GM23338 (cell line): ENCODE measurements around the gene HS6ST3. TPM values are rescaled to one million over a fixed set of nuclear protein-coding genes. Genes with fewer than 3 reads are reported as not detected.

Experiments used
- ATAC-seq: fragments of 200-7000 bp; cut with Tn5 transposase; 3 replicates; pipeline ENCODE4 v1.9.1; 2020
- DNase-seq: peaks from one replicate; pipeline ENCODE4 v3.0.0-alpha.2; 2015; ENCODE audit warnings: low spot score
- H2AFZ ChIP-seq: fragments of 200-600 bp; sonication (generic); 2 replicates; pipeline ENCODE4 v1.8.0; 2016; ENCODE audit warnings: antibody characterized with exemption, mild to moderate bottlenecking, moderate library complexity
- H3F3A ChIP-seq: fragments of 200-600 bp; sonication (generic); replicated peaks from 2 replicates; pipeline ENCODE4 v1.8.0; 2017; ENCODE audit warnings: antibody characterized with exemption, mixed run types, low read depth
- H3K27ac ChIP-seq: fragments of 200-600 bp; sonication (generic); 2 replicates; pipeline ENCODE4 v1.6.1; 2016; ENCODE audit warnings: low read depth
- H3K27me3 ChIP-seq: fragments of 200-600 bp; sonication (generic); 2 replicates; pipeline ENCODE4 v1.8.0; 2016; ENCODE audit warnings: mild to moderate bottlenecking, mixed run types, moderate library complexity; ENCODE audit not compliant: insufficient read depth
- H3K36me3 ChIP-seq: fragments of 200-600 bp; sonication (generic); 2 replicates; pipeline ENCODE4 v1.8.0; 2016; ENCODE audit warnings: mild to moderate bottlenecking; ENCODE audit not compliant: insufficient read depth
- H3K4me1 ChIP-seq: fragments of 200-600 bp; sonication (generic); 2 replicates; pipeline ENCODE4 v1.8.0; 2016; ENCODE audit warnings: mild to moderate bottlenecking, moderate library complexity; ENCODE audit not compliant: insufficient read depth
- H3K4me2 ChIP-seq: fragments of 200-600 bp; sonication (generic); 2 replicates; pipeline ENCODE4 v1.7.1; 2017; ENCODE audit warnings: mixed run types
- H3K4me3 ChIP-seq: fragments of 200-600 bp; sonication (generic); 2 replicates; pipeline ENCODE4 v1.6.1; 2016; ENCODE audit warnings: mixed run types
- H3K79me2 ChIP-seq: fragments of 200-600 bp; sonication (generic); replicated peaks from 2 replicates; pipeline ENCODE4 v1.8.0; 2017; ENCODE audit warnings: mild to moderate bottlenecking; ENCODE audit not compliant: insufficient read depth
- H3K9me2 ChIP-seq: fragments of 200-600 bp; sonication (generic); 2 replicates; pipeline ENCODE4 v1.8.0; 2017; ENCODE audit not compliant: insufficient read depth
- H4K20me1 ChIP-seq: fragments of 200-600 bp; sonication (generic); replicated peaks from 2 replicates; pipeline ENCODE4 v1.8.0; 2017; ENCODE audit warnings: mild to moderate bottlenecking; ENCODE audit not compliant: insufficient read depth
- H3K27ac Mint-ChIP-seq: 2 replicates; pipeline ENCODE4 v1.8.0; 2020; ENCODE audit warnings: inconsistent platforms, mild to moderate bottlenecking, moderate library complexity, mixed read lengths
- H3K27me3 Mint-ChIP-seq: 3 replicates; pipeline ENCODE4 v1.8.0; 2022; ENCODE audit warnings: low read depth, mild to moderate bottlenecking, moderate library complexity, mixed read lengths, inconsistent platforms; ENCODE audit not compliant: insufficient read depth, poor library complexity
- H3K36me3 Mint-ChIP-seq: 3 replicates; pipeline ENCODE4 v1.8.0; 2021; ENCODE audit warnings: low read depth, mild to moderate bottlenecking, inconsistent platforms, moderate library complexity, mixed read lengths
- H3K4me1 Mint-ChIP-seq: 3 replicates; pipeline ENCODE4 v1.8.0; 2020; ENCODE audit warnings: mild to moderate bottlenecking, inconsistent platforms, mixed read lengths
- H3K4me3 Mint-ChIP-seq: 3 replicates; pipeline ENCODE4 v1.8.0; 2021; ENCODE audit warnings: moderate library complexity, mild to moderate bottlenecking, inconsistent platforms, mixed read lengths
- H3K9me3 Mint-ChIP-seq: 3 replicates; pipeline ENCODE4 v1.8.0; 2020; ENCODE audit warnings: moderate library complexity, mild to moderate bottlenecking, inconsistent platforms, mixed read lengths
- CREB1 ChIP-seq: fragments of 250-450 bp; sonication (Bioruptor Pico); IDR thresholded peaks from 2 replicates; pipeline ENCODE4 v1.5.0; 2020; ENCODE audit warnings: low read depth, mild to moderate bottlenecking, moderate library complexity
- CTCF ChIP-seq, 2 experiments: fragments of 200-600 bp in 1 of 2; sonication (generic) in 1 of 2; conservative IDR thresholded peaks; 2 replicates each; pipeline versions ENCODE4 v1.5.1 to v1.6.1; 2016 to 2017; ENCODE audit warnings: antibody characterized with exemption in 2 of 2, low read depth in 2 of 2, mild to moderate bottlenecking in 2 of 2, moderate library complexity in 1 of 2
- ETS1 ChIP-seq: IDR thresholded peaks from 2 replicates; pipeline ENCODE4 v1.6.1; 2016; ENCODE audit warnings: antibody characterized with exemption
- EZH2 ChIP-seq: fragments of 200-600 bp; sonication (generic); IDR thresholded peaks from one replicate; pipeline ENCODE4 v1.8.0; 2017; ENCODE audit warnings: antibody characterized with exemption, mild to moderate bottlenecking, low read depth; ENCODE audit not compliant: unreplicated experiment
- EZH2phosphoT487 ChIP-seq: fragments of 200-600 bp; sonication (generic); IDR thresholded peaks from one replicate; pipeline ENCODE4 v1.8.1; 2018; ENCODE audit warnings: antibody characterized with exemption; ENCODE audit not compliant: unreplicated experiment
- JUNB ChIP-seq: IDR thresholded peaks from one replicate; pipeline ENCODE4 v1.6.1; 2016; ENCODE audit warnings: antibody characterized with exemption; ENCODE audit not compliant: unreplicated experiment
- NANOG ChIP-seq: IDR thresholded peaks from 2 replicates; pipeline ENCODE4 v1.6.1; 2016; ENCODE audit warnings: antibody characterized with exemption, borderline replicate concordance
- POLR2AphosphoS5 ChIP-seq: IDR thresholded peaks from 2 replicates; pipeline ENCODE4 v1.6.1; 2016; ENCODE audit warnings: antibody characterized with exemption, low read depth
- STAT1 ChIP-seq: IDR thresholded peaks from one replicate; pipeline ENCODE4 v1.6.1; 2016; ENCODE audit warnings: antibody characterized with exemption; ENCODE audit not compliant: unreplicated experiment
- ZNF114 ChIP-seq: fragments of 250-450 bp; sonication (Bioruptor Pico); IDR thresholded peaks from 2 replicates; pipeline ENCODE4 v1.5.0; 2020; ENCODE audit warnings: mild to moderate bottlenecking, moderate library complexity
- ZNF331 ChIP-seq: fragments of 250-450 bp; sonication (Bioruptor Pico); IDR thresholded peaks from 2 replicates; pipeline ENCODE4 v1.5.0; 2020; ENCODE audit warnings: low read depth, mild to moderate bottlenecking, moderate library complexity
- ZNF462 ChIP-seq: fragments of 250-450 bp; sonication (Bioruptor Pico); IDR thresholded peaks from 2 replicates; pipeline ENCODE4 v1.5.0; 2020; ENCODE audit warnings: mild to moderate bottlenecking, moderate library complexity
- polyA plus RNA-seq: library from polyadenylated mRNA; unstranded; fragments of >200 nt; fragmentation: Nextera tagmentation; extraction: Ambion mirVana; gene quantifications from 2 replicates; pipeline ENCODE4 v1.2.1, GENCODE V29; 2016
- total RNA-seq: library from RNA; depleted of rRNA; stranded (reverse); fragments of >200 nt; shearing (Covaris generic); gene quantifications from 2 replicates; pipeline ENCODE4 v1.2.3, GENCODE V29; 2014
- TF ChIP-seq, protein P1 (sequence below): IDR thresholded peaks from one replicate; pipeline ENCODE4 v1.6.1; 2018; ENCODE audit warnings: antibody characterized with exemption; ENCODE audit not compliant: unreplicated experiment

Gene HS6ST3
- total and polyA plus RNA-seq, 2 experiments from 2014 or later: 0.52 to 0.80 TPM

DNA sequence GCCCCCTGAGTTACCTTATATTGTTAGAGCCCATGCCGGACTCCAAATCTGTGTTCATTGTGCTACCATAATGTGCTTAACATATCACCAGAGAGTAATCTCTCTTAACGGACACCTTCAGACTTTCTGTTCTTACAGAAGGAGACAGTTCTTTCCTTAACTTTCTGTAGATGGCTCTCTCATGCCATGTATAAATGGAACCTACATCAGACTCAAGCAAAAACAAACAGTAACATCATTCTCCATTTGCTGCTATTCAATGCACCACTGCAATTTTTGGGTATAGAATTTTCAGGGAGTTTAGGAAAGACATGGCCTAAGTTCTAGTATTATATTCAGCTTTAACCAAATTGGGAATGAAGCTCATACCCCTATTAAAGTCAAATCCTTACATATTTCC, 24.1 kb upstream of the HS6ST3 start:
- no peaks in the 10 kb centered on the region for H3K9me3 Mint-ChIP-seq
- Histone ChIP-seq H2AFZ (peak overlapping the region; percentile 43; the same call in 1 of the 2 replicates), H3K4me1 (no peaks in the 10 kb centered on the region; the same call in 1 of the 2 replicates), H3K36me3 (no peaks in the 10 kb centered on the region), H3K4me3 (no peak overlapping the region), H3K27me3 (no peaks in the 10 kb centered on the region), H3K4me2 (no peak overlapping the region), H3K79me2 (no peaks in the 10 kb centered on the region), H3F3A (no peaks in the 10 kb centered on the region), H3K27ac (no peak overlapping the region), H3K9me2 (peaks cover 7% of the 10 kb centered on the region; the same call in 1 of the 2 replicates), H4K20me1 (no peaks in the 10 kb centered on the region)
- H3K27ac Mint-ChIP-seq: no peak overlapping the region
- no peak for ATAC-seq
- DNase-seq: no peak
- no peaks in the 10 kb centered on the region for H3K36me3 Mint-ChIP-seq
- TF ChIP-seq STAT1: no peak
- no peak for TF ChIP-seq CREB1 (CRISPR knock-in tag)
- no peak for TF ChIP-seq ZNF462
- no peak for TF ChIP-seq ETS1
- TF ChIP-seq, protein P1, sequence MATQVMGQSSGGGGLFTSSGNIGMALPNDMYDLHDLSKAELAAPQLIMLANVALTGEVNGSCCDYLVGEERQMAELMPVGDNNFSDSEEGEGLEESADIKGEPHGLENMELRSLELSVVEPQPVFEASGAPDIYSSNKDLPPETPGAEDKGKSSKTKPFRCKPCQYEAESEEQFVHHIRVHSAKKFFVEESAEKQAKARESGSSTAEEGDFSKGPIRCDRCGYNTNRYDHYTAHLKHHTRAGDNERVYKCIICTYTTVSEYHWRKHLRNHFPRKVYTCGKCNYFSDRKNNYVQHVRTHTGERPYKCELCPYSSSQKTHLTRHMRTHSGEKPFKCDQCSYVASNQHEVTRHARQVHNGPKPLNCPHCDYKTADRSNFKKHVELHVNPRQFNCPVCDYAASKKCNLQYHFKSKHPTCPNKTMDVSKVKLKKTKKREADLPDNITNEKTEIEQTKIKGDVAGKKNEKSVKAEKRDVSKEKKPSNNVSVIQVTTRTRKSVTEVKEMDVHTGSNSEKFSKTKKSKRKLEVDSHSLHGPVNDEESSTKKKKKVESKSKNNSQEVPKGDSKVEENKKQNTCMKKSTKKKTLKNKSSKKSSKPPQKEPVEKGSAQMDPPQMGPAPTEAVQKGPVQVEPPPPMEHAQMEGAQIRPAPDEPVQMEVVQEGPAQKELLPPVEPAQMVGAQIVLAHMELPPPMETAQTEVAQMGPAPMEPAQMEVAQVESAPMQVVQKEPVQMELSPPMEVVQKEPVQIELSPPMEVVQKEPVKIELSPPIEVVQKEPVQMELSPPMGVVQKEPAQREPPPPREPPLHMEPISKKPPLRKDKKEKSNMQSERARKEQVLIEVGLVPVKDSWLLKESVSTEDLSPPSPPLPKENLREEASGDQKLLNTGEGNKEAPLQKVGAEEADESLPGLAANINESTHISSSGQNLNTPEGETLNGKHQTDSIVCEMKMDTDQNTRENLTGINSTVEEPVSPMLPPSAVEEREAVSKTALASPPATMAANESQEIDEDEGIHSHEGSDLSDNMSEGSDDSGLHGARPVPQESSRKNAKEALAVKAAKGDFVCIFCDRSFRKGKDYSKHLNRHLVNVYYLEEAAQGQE: no peak
- TF ChIP-seq ZNF114 (CRISPR knock-in tag): no peak
- no peak for TF ChIP-seq CTCF (conservative IDR thresholded peaks at IDR 0.05; ENCODE audit: low read depth in 2 of 2)
- no peak for TF ChIP-seq ZNF331 (CRISPR knock-in tag)
- TF ChIP-seq JUNB: no peak
- no peak for TF ChIP-seq EZH2
- TF ChIP-seq EZH2phosphoT487: no peak
- no peak for TF ChIP-seq NANOG
- TF ChIP-seq POLR2AphosphoS5: no peak
- H3K27me3 Mint-ChIP-seq: no peaks in the 10 kb centered on the region
- peaks cover 3% of the 10 kb centered on the region; the same call in 1 of the 3 replicates for H3K4me1 Mint-ChIP-seq
- H3K4me3 Mint-ChIP-seq: no peak overlapping the region
